ENCODE measurements around the gene ACSM6. TPM values are rescaled to one million over a fixed set of nuclear protein-coding genes. Genes with fewer than 3 reads are reported as not detected.

The ACSM6 gene
- total RNA-seq (not detected), polyA plus RNA-seq (not detected)

- Mint-ChIP-seq H3K27ac (no peak within 1 kb of the TSS), H3K9me3 (peaks cover 0 to 3% (median 0%) of the 10 kb centered on the region in 7 donors), H3K4me3 (no peak within 1 kb of the TSS), H3K36me3 (no peaks in the 10 kb centered on the region), H3K4me1 (peaks cover 0 to 4% (median 0%) of the 10 kb centered on the region in 4 donors), H3K27me3 (peaks cover 14% of the 10 kb centered on the region)
- no peaks in the 10 kb centered on the region for H3K9me3 ChIP-seq (ENCODE audit: control insufficient read depth in 2 of 2, low read length in 2 of 2)
- no peaks in the 10 kb centered on the region for H3K36me3 ChIP-seq (ENCODE audit: control insufficient read depth, insufficient read depth, low read length)
- no peak within 1 kb of the TSS for H3K27ac ChIP-seq (ENCODE audit: insufficient read depth, low read length, poor library complexity, severe bottlenecking)
- ATAC-seq (ENCODE audit: low read depth in 2 of 2) (no peak), DNase-seq (no peak)
- peaks cover 3% of the 10 kb centered on the region for H3K27me3 ChIP-seq (ENCODE audit: control insufficient read depth, insufficient read depth, low read length)
- H3K4me3 ChIP-seq (ENCODE audit: low read depth, low read length) = no peak within 1 kb of the TSS
- H3K4me1 ChIP-seq (ENCODE audit: control insufficient read depth, insufficient read depth, low read length, poor library complexity, severe bottlenecking) = no peaks in the 10 kb centered on the region
These were observed at the start of gene ACSM6 for GRCh38 chr10:95193944-95194343. Gene ACSM6 (plus strand): TSS chr10:95194238. CDS start chr10:95194486, 248 bp downstream.

GRCh38 chr10:95168694-95169093 lies 25.3 kb upstream of the ACSM6 start:
- Histone ChIP-seq H3K9me3 (ENCODE audit: control insufficient read depth in 2 of 2, low read length in 2 of 2) (no peaks in the 10 kb centered on the region), H3K27ac (ENCODE audit: insufficient read depth, low read length, poor library complexity, severe bottlenecking) (no peak overlapping the region), H3K4me3 (ENCODE audit: low read depth, low read length) (no peak overlapping the region), H3K4me1 (ENCODE audit: control insufficient read depth, insufficient read depth, low read length, poor library complexity, severe bottlenecking) (no peaks in the 10 kb centered on the region), H3K36me3 (ENCODE audit: control insufficient read depth, insufficient read depth, low read length) (no peaks in the 10 kb centered on the region), H3K27me3 (ENCODE audit: control insufficient read depth, insufficient read depth, low read length) (no peaks in the 10 kb centered on the region)
- Mint-ChIP-seq H3K36me3 (no peaks in the 10 kb centered on the region), H3K27me3 (no peaks in the 10 kb centered on the region), H3K9me3 (peaks cover 0 to 19% (median 3%) of the 10 kb centered on the region in 7 donors), H3K4me3 (no peak overlapping the region), H3K4me1 (no peaks in the 10 kb centered on the region), H3K27ac (no peak overlapping the region)
- ATAC-seq (ENCODE audit: low read depth in 2 of 2) = no peak
- no peak for DNase-seq

GRCh38 chr10:95169522-95169921 lies 24.5 kb upstream of the ACSM6 start:
- Histone ChIP-seq H3K27ac (ENCODE audit: insufficient read depth, low read length, poor library complexity, severe bottlenecking) (no peak overlapping the region), H3K36me3 (ENCODE audit: control insufficient read depth, insufficient read depth, low read length) (no peaks in the 10 kb centered on the region), H3K27me3 (ENCODE audit: control insufficient read depth, insufficient read depth, low read length) (no peaks in the 10 kb centered on the region), H3K9me3 (ENCODE audit: control insufficient read depth in 2 of 2, low read length in 2 of 2) (no peaks in the 10 kb centered on the region), H3K4me3 (ENCODE audit: low read depth, low read length) (no peak overlapping the region), H3K4me1 (ENCODE audit: control insufficient read depth, insufficient read depth, low read length, poor library complexity, severe bottlenecking) (no peaks in the 10 kb centered on the region)
- H3K4me3 Mint-ChIP-seq = no peak overlapping the region
- DNase-seq (no peak), ATAC-seq (ENCODE audit: low read depth in 2 of 2) (no peak)
- H3K27me3 Mint-ChIP-seq = no peaks in the 10 kb centered on the region
- H3K27ac Mint-ChIP-seq = no peak overlapping the region
- peaks cover 0 to 15% (median 2%) of the 10 kb centered on the region in 7 donors for H3K9me3 Mint-ChIP-seq
- no peaks in the 10 kb centered on the region for H3K36me3 Mint-ChIP-seq
- no peaks in the 10 kb centered on the region for H3K4me1 Mint-ChIP-seq

GRCh38 chr10:95170790-95171189 lies 23.2 kb upstream of the ACSM6 start:
- H3K4me3 Mint-ChIP-seq = no peak overlapping the region
- H3K4me1 Mint-ChIP-seq = no peaks in the 10 kb centered on the region

GRCh38 chr10:95171336-95171735 lies 22.7 kb upstream of the ACSM6 start:
- Mint-ChIP-seq H3K9me3 (peaks cover 0 to 7% (median 2%) of the 10 kb centered on the region in 7 donors), H3K4me3 (no peak overlapping the region), H3K36me3 (no peaks in the 10 kb centered on the region), H3K27ac (no peak overlapping the region), H3K27me3 (no peaks in the 10 kb centered on the region), H3K4me1 (no peaks in the 10 kb centered on the region)
- H3K36me3 ChIP-seq (ENCODE audit: control insufficient read depth, insufficient read depth, low read length) = no peaks in the 10 kb centered on the region
- no peaks in the 10 kb centered on the region for H3K27me3 ChIP-seq (ENCODE audit: control insufficient read depth, insufficient read depth, low read length)
- H3K27ac ChIP-seq (ENCODE audit: insufficient read depth, low read length, poor library complexity, severe bottlenecking) = no peak overlapping the region
- DNase-seq (no peak), ATAC-seq (ENCODE audit: low read depth in 2 of 2) (no peak)
- H3K4me1 ChIP-seq (ENCODE audit: control insufficient read depth, insufficient read depth, low read length, poor library complexity, severe bottlenecking) = no peaks in the 10 kb centered on the region
- no peak overlapping the region for H3K4me3 ChIP-seq (ENCODE audit: low read depth, low read length)
- H3K9me3 ChIP-seq (ENCODE audit: control insufficient read depth in 2 of 2, low read length in 2 of 2) = no peaks in the 10 kb centered on the region

More at GRCh38 chr10:95170790-95171189, 23.2 kb upstream of the ACSM6 start:
- H3K36me3 ChIP-seq (ENCODE audit: control insufficient read depth, insufficient read depth, low read length) = no peaks in the 10 kb centered on the region
- no peaks in the 10 kb centered on the region for H3K4me1 ChIP-seq (ENCODE audit: control insufficient read depth, insufficient read depth, low read length, poor library complexity, severe bottlenecking)
- DNase-seq (no peak), ATAC-seq (ENCODE audit: low read depth in 2 of 2) (no peak)
- Mint-ChIP-seq H3K36me3 (no peaks in the 10 kb centered on the region), H3K9me3 (peaks cover 0 to 13% (median 2%) of the 10 kb centered on the region in 7 donors), H3K27ac (no peak overlapping the region), H3K27me3 (no peaks in the 10 kb centered on the region)
- H3K27ac ChIP-seq (ENCODE audit: insufficient read depth, low read length, poor library complexity, severe bottlenecking) = no peak overlapping the region
- H3K4me3 ChIP-seq (ENCODE audit: low read depth, low read length) = no peak overlapping the region
- no peaks in the 10 kb centered on the region for H3K27me3 ChIP-seq (ENCODE audit: control insufficient read depth, insufficient read depth, low read length)
- no peaks in the 10 kb centered on the region for H3K9me3 ChIP-seq (ENCODE audit: control insufficient read depth in 2 of 2, low read length in 2 of 2)

GRCh38 chr10:95172851-95173250 lies 21.2 kb upstream of the ACSM6 start:
- no peaks in the 10 kb centered on the region for H3K9me3 ChIP-seq (ENCODE audit: control insufficient read depth in 2 of 2, low read length in 2 of 2)
- no peak for ATAC-seq (ENCODE audit: low read depth in 2 of 2)
- peaks cover 4% of the 10 kb centered on the region for H3K27me3 Mint-ChIP-seq
- H3K36me3 Mint-ChIP-seq = no peaks in the 10 kb centered on the region
- H3K27me3 ChIP-seq (ENCODE audit: control insufficient read depth, insufficient read depth, low read length) = no peaks in the 10 kb centered on the region
- no peaks in the 10 kb centered on the region for H3K4me1 Mint-ChIP-seq
- H3K4me1 ChIP-seq (ENCODE audit: control insufficient read depth, insufficient read depth, low read length, poor library complexity, severe bottlenecking) = no peaks in the 10 kb centered on the region
- no peak overlapping the region for H3K4me3 Mint-ChIP-seq
- no peak overlapping the region for H3K27ac ChIP-seq (ENCODE audit: insufficient read depth, low read length, poor library complexity, severe bottlenecking)
- H3K4me3 ChIP-seq (ENCODE audit: low read depth, low read length) = no peak overlapping the region
- no peaks in the 10 kb centered on the region for H3K36me3 ChIP-seq (ENCODE audit: control insufficient read depth, insufficient read depth, low read length)
- H3K9me3 Mint-ChIP-seq = peaks cover 0 to 7% (median 0%) of the 10 kb centered on the region in 7 donors
- no peak overlapping the region for H3K27ac Mint-ChIP-seq
- DNase-seq = no peak

- H3K4me1 ChIP-seq (ENCODE audit: control insufficient read depth, insufficient read depth, low read length, poor library complexity, severe bottlenecking) = no peaks in the 10 kb centered on the region
- Mint-ChIP-seq H3K4me3 (no peak overlapping the region), H3K4me1 (no peaks in the 10 kb centered on the region), H3K9me3 (peaks cover 0 to 3% (median 0%) of the 10 kb centered on the region in 7 donors), H3K36me3 (no peaks in the 10 kb centered on the region), H3K27ac (no peak overlapping the region), H3K27me3 (peaks cover 4% of the 10 kb centered on the region)
- no peak for ATAC-seq (ENCODE audit: low read depth in 2 of 2)
- H3K4me3 ChIP-seq (ENCODE audit: low read depth, low read length) = no peak overlapping the region
- no peak for DNase-seq
- H3K9me3 ChIP-seq (ENCODE audit: control insufficient read depth in 2 of 2, low read length in 2 of 2) = no peaks in the 10 kb centered on the region
- H3K27ac ChIP-seq (ENCODE audit: insufficient read depth, low read length, poor library complexity, severe bottlenecking) = no peak overlapping the region
- H3K27me3 ChIP-seq (ENCODE audit: control insufficient read depth, insufficient read depth, low read length) = no peaks in the 10 kb centered on the region
- no peaks in the 10 kb centered on the region for H3K36me3 ChIP-seq (ENCODE audit: control insufficient read depth, insufficient read depth, low read length)
These were observed 17.9 kb upstream of the ACSM6 start for GRCh38 chr10:95176101-95176500.

GRCh38 chr10:95177429-95177828 lies 16.6 kb upstream of the ACSM6 start:
- Histone ChIP-seq H3K27me3 (ENCODE audit: control insufficient read depth, insufficient read depth, low read length) (peaks cover 8% of the 10 kb centered on the region), H3K27ac (ENCODE audit: insufficient read depth, low read length, poor library complexity, severe bottlenecking) (no peak overlapping the region), H3K36me3 (ENCODE audit: control insufficient read depth, insufficient read depth, low read length) (no peaks in the 10 kb centered on the region), H3K4me3 (ENCODE audit: low read depth, low read length) (no peak overlapping the region), H3K9me3 (ENCODE audit: control insufficient read depth in 2 of 2, low read length in 2 of 2) (no peaks in the 10 kb centered on the region), H3K4me1 (ENCODE audit: control insufficient read depth, insufficient read depth, low read length, poor library complexity, severe bottlenecking) (no peaks in the 10 kb centered on the region)
- H3K27me3 Mint-ChIP-seq = peaks cover 13% of the 10 kb centered on the region
- no peak for DNase-seq
- no peak overlapping the region for H3K27ac Mint-ChIP-seq
- ATAC-seq (ENCODE audit: low read depth in 2 of 2) = no peak
- H3K9me3 Mint-ChIP-seq = peaks cover 0 to 3% (median 0%) of the 10 kb centered on the region in 7 donors
- H3K4me1 Mint-ChIP-seq = no peaks in the 10 kb centered on the region
- H3K36me3 Mint-ChIP-seq = no peaks in the 10 kb centered on the region
- H3K4me3 Mint-ChIP-seq = no peak overlapping the region

Data from CD4-positive, CD25-positive, alpha-beta regulatory T cell (primary cell).